ENCODE measurements around the gene ARRDC1.
"Not testable (repeated sequence)": the region's sequence is repeated elsewhere in the genome, so short reads cannot be mapped to it uniquely, and the experiment has no call there.

Gene ARRDC1

DNA sequence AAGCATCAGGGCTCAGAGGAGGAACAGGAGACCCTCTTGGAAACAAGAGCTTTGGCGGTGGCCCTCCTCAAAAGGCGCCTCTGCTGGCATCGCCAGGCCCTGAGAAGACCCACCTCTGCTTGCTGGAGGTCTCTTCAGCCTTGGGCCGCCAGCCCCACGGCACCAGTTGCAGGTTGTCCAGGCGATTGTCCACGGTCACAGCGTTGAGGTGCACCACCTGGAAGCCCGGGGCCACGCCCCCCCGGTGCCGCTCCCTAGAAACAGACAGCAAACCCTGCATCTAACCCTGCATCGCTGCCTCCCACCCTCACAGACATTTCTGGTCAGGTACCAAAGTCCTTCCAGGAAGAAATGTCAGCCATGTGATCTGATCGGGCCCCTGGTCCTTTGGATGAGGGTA, 18.6 kb upstream of the ARRDC1 start:
- DNase-seq, result no peak

DNA sequence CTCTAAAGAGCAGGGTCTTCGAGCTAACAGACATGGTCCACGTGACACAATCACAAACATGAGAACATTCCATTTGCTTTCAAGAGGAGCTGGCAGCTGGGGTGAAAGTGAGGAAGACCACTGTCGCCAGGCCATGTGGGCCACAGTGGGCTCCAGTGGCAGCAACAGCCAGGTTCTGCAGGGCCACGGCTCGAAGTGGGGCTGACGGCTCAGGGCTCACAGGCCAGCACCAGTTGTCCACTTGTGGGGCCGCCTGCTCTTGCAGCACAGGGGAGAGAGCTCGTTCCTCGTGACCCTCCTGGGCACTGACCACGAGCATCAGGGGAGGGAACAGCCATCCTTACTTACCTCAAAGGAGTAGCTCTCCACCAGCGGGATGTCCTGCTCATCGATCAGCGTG, 17.2 kb upstream of the ARRDC1 start:
- no peak for DNase-seq

DNA sequence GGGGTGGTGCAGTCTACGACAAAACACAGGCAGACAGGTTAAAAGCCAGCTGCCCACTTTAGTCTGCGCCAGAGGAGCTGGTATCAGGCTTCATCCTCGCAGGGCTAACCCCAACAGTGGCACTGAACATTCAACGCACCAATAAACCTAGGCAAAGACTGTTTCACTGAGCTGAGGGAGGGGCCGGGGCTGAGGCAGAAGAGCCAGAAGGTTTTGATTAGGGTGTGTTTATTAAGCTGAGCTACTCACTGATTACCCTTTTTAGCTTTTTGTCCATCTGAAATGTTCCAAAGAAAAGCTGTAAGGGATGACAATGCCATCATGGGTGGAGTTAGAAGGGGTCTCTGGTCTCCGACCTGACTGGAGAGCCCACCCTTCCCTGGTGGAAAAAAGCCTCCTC, 16.6 kb upstream of the ARRDC1 start:
- no peak for DNase-seq

DNA sequence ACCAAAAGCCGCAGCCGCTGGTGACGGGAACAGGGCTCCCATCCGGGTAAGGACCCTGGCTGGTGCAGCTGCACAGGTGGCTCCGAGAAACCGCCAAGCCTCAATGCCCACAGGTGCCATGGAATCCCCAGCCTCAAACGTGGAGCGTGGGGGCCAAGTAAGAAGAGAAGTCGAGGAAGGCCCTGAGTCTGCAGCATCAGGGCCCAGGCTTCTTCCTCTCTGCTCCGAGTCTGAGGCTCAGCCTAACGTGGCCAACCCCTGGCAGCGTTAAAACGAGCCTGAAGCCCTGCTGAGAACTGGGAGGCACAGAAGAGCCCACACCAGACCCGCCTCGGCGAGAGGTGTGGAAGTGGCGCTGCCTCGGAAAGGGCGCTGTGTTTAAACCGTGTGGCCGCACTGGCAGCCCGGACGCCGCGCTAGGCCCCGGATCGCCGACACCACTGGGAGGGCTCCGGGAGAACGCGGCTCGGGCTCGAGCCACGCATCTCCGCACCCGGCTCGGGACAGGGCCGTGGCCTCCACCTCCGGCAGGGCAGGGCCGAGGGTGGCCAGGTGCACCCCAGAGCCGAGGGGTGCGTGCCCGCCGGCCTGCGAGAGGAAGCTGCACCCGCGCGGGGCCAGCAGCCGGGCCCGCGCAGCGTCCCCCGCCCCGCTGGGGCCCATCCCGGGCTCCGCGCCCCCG, 15.9 kb upstream of the ARRDC1 start:
- DNase-seq, result no peak

DNA sequence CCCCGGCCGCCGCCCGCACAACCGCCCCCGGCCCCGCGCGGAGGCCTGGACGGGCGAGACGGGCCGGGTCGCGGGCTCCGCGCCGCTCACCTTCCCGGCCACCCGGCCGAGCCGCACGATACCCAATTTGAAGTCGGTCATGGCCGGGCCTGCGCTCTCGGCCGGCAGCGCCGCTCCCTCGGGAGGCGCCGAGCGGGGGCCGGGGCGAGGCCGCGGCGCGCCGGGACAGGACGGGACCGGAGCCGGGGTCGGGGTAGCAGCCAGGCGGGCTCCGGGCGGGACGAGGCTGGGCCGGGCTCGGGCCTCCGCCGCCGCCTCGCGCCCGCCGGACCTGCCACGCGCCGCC, 15.4 kb upstream of the ARRDC1 start:
- DNase-seq, result no peak

DNA sequence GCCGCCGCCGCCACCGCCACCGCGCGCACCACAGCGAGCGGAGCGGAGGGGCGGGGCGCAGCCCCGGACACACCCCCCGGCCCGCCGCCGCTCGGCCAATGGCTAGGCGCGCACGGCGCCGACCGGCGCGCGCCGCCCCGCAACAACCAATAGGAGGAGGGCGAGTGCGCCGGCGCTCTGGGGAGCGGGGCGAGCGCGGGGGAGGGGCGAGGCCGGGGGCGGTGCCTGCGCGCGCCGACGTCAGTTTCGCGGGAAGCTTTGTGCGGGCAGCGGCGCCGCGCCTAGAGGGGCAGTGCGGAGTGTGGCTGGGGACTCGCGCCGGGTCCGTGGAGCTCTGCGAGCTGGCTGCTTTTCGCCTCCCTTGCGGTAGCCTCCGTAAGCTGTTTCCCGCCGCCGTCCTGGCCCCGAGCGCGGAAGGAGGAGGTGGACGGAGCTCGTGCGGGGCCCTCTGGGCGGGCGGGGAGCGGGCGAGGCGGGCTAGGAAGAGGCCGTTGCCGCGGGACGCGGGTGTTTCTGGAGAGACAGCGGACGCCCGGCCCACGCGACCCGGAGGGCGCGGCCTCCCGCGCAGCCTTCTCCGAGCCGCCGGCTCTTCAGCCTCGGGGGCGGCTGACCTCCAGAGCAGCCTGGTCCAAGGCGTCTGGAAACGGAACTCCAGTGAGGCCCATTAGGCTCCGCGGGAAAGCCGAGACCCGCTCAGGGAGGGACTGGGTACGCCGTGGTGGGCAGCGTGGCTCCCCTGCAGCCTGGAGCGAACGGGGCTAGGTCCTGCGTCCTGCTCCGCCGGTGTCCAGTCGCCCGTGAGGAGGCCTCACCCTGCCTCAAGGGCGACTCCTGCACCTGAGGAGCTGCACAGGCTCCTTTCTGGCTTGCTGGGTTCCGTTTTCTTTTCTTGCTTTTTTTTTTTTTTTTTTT, 14.8 kb upstream of the ARRDC1 start, which contains the start of gene ZMYND19:
ZMYND19 (minus strand) TSS at position 44 of the 915 bp plus-strand sequence. CDS start 249 bp downstream, outside the sequence.
- DNase-seq, result peak; percentile 80

DNA sequence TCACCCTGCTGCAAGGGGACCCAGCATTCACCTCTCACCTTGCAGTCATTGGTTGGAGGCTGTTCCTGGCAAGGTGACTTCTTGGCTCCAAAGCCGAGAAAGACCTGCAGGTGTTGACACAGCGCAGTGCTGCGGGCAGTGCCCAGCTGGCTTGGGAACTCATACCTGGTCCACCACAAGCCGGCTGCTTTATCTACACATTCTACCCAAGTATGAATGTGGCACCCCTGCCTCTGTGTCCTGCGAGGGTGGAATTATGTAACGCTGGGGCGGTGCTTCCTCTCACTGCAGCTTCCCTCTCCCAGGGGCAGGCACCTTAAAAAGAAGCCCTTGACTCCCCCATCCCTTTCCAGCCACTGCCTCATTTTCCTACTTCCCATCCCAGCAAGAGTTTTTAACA, 12.7 kb upstream of the ARRDC1 start:
- no peak for DNase-seq

DNA sequence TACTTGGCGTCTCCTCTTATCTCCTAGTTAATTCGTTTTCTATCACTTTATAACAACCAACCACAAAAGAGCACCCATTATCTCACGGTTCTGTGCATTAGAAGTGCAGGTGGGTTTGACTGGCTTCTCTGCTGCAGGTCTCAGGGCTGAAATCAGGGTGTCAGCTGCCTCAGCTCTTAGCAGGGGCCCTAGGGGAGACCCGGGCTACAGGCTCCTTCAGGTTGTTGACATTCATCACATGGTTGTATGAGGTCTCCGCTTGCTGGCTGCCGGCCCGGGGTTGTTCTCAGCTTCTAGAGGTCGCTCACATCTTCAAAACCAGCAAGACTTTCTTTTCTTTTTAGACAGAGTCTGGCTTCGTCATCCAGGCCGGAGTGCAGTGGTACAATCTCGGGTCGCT, 12.3 kb upstream of the ARRDC1 start:
- no peak for DNase-seq

DNA sequence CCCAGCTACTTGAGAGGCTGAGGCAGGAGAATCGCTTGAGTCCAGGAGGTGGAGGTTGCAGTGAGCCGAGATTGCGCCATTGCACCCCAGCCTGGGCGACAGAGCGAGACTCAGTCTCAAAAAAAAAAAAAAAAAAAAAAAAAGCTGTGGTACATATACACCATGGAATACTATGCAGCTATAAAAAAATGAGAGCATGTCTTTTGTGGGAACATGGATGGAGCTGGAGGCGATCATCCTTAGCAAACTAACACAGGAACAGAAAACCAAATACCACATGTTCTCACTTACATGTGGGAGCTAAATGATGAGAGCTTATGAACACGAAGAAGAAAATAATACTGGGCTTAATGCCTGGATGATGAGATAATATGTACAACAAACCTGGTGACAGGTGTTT, 8.9 kb upstream of the ARRDC1 start:
- not testable (repeated sequence) for DNase-seq

DNA sequence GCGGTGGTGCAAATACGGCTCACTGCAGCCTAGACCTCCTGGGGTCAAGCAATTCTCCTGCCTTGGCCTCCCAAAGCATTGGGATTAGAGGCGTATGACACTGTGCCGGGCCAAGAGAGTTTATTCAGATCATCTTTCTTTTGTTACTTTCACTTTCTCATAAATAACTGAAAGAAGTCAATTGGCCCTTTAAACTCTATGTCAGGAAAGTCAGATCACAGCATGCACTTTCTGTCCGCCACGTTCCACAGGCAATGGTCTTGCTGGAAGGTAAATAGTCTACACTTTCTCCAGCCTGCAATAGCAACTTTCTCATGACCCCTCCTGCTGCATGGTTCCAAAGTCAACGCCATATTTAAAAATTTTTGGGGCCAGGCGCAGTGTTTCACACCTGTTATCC, 6.5 kb upstream of the ARRDC1 start:
- no peak for DNase-seq

DNA sequence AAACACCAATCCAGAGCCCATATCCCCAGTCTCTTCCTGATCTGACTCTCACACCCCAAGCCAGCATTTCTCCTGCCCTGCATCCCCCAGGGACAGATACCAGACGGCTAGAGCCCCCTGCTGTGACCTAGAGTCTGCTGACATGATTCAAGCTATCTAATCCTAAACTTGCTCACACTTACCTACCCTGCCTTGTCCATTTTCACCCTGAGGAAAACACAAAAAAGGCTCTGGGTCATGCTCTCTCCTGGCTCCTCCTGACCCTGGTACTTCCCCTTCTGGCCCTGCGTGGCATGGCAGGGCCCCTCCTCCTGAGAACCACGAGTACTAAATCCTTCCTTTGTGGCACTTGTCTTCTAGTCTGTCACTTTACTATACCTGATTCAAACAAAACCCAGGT, 2.8 kb upstream of the ARRDC1 start:
- no peak for DNase-seq

DNA sequence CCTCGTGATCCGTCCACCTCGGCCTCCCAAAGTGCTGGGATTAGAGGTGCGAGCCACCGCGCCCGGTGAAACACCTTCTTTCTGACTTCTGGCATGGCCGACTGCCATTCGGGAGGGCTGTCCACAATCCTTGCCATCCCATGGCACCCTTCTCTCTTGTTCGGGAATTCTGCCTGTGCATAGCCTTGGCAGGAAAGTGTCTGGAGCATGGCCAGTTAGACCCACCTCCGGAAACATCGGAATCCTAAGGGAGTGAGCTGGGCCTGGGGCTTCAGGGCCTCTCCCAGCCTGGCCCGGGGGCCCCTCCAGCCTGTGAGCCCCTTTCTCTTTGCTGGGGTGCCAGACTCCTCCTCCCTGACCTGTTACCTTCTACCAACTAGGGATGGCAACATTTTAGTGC, 1.6 kb upstream of the ARRDC1 start:
- DNase-seq, result no peak

DNA sequence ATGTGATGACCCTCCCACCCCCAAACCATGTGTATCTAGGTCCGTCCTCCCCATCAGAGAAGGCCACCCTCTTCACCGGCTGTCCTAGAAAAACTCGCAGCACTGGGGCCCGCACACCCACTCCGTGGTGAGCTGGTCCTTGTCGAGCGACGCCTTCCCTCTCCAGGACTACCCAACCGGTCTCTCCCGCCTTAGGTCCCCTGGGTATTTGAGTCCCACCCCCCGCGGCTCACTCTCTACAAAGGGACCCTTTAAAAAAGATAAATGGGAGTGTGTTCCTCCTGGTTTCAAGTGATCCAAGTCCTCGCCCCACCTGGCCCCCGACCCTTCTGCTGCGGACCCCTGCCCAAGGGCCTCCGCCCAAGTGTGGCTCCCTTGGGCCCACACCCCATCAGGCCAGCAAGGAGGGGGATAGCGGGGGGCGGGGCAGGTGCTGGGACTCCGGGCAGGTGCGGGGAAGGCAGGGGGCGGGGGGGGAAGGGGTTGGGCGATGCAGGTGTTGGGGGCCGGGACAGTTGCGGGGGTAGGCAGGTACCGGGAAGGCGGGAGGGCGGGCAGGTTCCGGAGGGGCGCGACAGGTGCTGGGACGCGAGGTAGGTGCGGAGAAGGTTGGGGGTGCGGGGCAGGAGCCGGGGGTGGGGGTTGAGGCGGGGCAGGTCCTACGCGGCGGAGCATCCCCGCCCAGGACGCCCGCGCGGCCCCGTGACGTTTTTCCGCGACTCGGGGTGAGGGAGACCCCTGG, 970 bp upstream of the ARRDC1 start:
- DNase-seq, result no peak

DNA sequence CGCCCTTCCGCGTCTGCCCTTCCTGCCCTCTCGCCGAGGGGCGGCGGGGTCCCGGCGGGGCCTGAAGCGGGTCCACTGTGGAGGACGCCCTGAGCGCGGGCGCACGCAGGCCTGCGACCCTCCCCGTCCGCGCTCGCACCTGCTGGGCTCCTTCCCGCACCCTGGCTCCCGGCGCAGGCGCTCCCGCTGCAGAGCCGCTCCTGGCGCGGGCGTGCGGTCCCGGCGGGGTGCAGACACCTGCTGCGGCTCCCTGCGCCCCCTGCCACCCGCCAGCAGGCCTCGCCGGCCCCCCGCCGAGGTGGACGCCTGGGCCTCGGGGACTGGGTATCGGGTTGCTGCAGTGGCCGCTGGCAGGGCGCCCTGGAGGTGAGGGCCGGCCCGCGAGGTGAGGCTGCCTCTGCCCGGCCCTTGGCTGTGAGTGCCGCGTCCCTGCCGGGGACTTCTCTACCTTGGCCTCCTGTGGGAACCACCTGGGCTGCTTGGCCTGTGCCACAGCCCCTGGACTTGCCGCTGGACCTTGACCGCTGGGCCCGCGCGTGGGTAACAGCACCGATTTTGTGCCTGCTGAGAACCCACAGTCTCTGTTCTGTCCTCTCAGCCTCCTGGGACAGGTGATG, 627 bp downstream of the ARRDC1 start:
- DNase-seq, result no peak

DNA sequence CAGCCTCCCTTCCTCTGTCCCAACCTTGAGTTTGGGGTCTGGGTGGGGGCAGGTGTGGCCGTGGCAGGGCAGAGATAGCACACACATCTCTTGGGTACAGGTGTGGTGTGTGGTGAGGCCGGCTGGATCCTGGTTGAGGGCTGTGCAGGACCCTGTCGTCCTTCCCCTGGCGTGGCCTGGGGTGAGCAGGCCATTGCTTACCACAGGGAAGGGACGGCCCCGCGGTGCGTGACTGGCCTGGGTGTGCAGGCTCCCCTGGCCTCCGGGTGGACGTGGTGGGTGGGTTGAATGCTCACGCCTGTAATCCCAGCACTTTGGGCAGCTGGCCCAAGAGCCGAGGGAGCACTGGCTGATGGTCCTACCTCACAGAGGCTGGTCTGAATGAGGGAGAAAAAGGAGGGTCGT, 1.2 kb downstream of the ARRDC1 start:
- no peak for DNase-seq

DNA sequence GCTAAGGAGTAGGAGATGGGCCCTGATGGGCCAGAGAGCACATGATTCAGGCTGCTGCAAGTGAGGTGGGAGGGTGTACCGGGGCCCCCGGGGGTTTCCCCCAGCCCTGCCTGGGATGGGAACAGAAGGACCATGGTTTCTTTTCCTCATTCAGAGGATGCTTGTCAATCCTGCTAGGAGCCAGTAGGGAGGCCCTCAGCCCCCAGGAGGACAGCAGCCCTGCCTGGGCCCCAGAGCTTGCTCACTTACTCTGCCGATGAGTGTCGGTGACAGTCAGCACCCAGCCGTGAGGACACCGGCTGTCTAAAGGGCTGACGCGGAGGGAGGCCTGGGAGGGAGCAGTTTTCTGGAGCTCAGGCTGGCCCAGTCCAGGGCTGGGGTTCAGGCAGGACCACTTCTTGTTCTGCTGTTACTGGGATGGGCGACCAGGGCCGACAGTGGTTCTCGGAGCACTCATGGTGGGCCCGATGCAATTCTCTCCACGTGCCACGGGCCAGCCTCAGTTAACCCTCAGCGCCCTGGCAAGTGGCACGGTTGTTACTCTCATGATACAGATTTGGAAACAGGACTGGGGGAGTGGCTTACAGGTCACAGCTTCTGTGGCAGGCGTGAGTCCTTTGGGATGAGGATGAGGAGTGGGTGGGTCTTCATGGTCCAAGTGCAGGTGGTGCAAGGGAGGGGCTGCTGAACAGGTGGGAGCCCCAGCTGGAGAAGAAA, 1.8 kb downstream of the ARRDC1 start:
- DNase-seq, result no peak

DNA sequence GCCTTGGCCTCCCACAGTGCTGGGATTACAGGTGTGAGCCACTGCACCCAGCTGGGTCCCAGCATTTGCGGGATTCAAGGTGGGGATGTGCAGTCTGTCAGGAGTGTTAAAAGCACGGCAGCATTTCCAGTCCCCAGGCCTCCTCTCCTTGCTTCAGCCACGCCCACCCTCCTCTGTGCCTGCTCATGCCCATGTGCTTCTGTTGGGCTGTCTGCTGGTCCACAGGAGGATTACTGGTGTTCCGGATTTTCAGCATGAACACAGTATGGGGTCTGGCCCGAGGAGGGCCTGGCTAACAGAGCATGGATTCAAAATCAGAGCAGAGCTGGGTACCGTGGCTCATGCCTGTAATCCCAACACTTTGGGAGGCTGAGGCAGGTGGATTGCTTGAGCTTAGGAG, 5.5 kb downstream of the ARRDC1 start:
- no peak for DNase-seq

DNA sequence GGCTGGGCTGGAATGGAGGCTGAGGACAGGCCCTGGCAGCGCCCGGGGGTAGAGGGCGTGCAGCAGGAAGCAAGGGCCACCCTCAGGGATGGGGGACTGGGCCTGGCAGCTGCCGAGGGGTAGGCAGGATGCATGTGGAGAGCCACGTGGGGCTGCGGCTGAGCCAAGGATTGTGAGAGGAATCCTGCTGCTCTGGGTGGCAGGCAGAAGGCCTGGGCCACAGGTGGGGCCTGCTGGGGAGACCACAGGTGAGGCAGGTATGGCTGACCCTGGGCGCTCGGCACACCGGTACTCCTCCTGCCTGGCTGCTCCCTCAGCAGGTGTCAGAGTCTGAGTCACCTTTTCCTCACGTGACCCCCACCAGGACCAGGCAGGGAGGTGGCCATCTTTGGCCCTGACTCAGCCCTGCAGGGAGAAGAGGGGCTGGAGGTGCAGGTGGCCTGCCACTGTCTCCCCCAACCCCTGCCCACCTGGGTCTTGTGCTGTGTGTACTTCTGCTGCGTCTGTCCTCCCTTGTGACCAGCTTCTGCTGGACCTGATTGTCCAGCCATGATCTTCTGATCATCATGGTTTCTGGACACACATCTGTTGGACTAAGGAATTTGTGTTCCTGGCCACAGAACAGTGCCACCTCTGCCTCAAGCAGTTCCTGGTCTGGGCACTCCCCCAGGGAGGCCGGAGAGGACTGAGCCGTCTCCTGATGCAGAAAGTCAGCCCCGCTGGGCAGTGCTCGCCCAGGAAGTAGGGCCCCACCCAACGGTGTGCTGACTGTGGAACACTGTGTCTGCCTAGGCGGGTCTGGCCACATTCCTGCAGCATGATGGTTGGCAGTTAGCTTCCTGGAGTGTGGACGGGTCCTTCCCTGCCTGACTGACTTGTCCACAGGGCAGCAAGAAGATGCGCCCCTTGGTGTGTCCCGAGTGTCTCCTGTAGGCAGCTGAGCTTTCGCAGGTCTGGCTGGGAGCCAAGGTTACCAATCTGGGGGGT, 6.4 kb downstream of the ARRDC1 start:
- DNase-seq, result peak; percentile 33

DNA sequence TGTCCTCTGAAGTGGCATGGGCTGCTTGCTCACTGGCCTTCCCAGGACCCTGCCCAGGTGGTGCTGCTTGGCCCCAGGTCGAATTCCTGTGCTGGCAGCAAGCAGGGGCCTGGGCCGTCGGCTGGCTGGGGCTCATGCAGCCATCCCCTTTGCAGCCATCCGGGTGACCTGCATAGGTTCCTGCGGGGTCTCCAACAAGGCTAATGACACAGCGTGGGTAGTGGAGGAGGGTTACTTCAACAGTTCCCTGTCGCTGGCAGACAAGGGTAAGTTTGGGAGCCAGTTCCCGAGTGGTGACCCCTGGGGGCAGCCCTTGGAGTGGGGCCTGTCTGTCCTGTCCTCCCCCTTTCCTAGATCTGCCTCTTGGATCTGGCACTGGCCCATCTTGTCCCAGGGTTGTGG, 7.3 kb downstream of the ARRDC1 start:
- DNase-seq, result no peak

DNA sequence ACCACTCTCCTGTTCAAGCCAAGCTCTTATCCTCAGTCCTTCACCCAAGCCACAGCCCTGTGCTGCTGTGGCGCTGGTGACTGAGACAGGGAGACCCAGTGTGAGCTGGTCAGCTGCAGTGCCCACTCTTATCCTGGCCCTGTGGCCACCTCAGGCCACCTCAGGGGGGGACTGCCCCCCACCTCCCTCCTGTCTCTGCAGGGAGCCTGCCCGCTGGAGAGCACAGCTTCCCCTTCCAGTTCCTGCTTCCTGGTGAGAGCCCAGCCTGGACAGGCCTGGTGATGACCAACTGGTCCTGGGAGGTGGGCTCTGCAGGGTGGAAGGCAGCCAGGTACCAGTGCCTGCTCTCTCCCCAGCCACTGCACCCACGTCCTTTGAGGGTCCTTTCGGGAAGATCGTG, 7.8 kb downstream of the ARRDC1 start:
- DNase-seq, result no peak
